Measurements from ENCODE around the gene POLR3E.

DNA sequence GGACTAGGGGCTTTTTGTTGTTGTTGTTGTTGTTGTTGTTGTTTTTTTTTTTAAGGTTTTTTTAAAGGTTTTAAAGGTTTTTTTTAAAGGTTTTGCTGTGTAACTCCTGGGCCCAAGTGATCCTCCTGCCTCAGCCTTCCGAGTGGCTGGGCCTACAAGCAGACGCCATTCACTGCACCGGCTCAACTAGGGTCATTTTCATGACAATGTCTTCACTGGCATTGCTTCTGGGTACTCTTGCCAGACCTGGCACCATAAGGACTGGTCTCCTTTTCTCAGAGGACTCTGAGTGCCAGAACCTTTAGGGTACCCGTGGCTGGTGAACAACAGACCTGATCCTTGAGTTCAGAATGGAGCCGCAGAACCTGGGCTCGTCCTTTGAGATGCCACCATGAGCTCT is 20.4 kb downstream of the POLR3E start:
- TF ChIP-seq, protein P1, sequence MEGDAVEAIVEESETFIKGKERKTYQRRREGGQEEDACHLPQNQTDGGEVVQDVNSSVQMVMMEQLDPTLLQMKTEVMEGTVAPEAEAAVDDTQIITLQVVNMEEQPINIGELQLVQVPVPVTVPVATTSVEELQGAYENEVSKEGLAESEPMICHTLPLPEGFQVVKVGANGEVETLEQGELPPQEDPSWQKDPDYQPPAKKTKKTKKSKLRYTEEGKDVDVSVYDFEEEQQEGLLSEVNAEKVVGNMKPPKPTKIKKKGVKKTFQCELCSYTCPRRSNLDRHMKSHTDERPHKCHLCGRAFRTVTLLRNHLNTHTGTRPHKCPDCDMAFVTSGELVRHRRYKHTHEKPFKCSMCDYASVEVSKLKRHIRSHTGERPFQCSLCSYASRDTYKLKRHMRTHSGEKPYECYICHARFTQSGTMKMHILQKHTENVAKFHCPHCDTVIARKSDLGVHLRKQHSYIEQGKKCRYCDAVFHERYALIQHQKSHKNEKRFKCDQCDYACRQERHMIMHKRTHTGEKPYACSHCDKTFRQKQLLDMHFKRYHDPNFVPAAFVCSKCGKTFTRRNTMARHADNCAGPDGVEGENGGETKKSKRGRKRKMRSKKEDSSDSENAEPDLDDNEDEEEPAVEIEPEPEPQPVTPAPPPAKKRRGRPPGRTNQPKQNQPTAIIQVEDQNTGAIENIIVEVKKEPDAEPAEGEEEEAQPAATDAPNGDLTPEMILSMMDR (conservative IDR thresholded peaks at IDR 0.05; ENCODE audit: low read length) = no peak
- TF ChIP-seq EZH2phosphoT487 (IDR thresholded peaks at IDR 0.05; ENCODE audit: borderline replicate concordance, low read depth, low read length) = no peak

Data from OCI-LY7 (cell line).